ENCODE measurements around the gene OR5AK2. TPM values are rescaled to one million over a fixed set of nuclear protein-coding genes. Genes with fewer than 3 reads are reported as not detected.

OR5AK2 gene
- total RNA-seq, 8 experiments from 2014 or later = 0.29 to 0.38 TPM; not detected in 6

GRCh38 chr11:57015679-57016078 lies 27.0 kb downstream of the OR5AK2 start:
- Histone ChIP-seq H3K4me1 (replicated peaks in 1 of 2) (no peaks in the 10 kb centered on the region), H3K27ac (no peak overlapping the region), H3K4me3 (no peak overlapping the region)
- no peak for ATAC-seq (replicated peaks in 6 of 8)
- 10 to 100% (median 70%) methylated on average over 1 to 2 of the region's 2 CpGs; no CpG with 5 or more reads in 2 of the 10 experiments for WGBS, 10 experiments
- in situ Hi-C loops (cut with MboI; ENCODE audit: low pct_unique_long_range_greater_than_20kb in 2 of 9, low sequenced_read_pairs in 9 of 9, unreplicated experiment in 9 of 9) = no loop called here

GRCh38 chr11:57031556-57031955 lies 42.8 kb downstream of the OR5AK2 start:
- in situ Hi-C loops (cut with MboI; ENCODE audit: low pct_unique_long_range_greater_than_20kb in 2 of 9, low sequenced_read_pairs in 9 of 9, unreplicated experiment in 9 of 9) = no loop called here
- WGBS, 10 experiments = 0 to 100% (median 65%) methylated on average over 1 to 2 of the region's 2 CpGs; no CpG with 5 or more reads in 1 of the 10 experiments

More at GRCh38 chr11:57031556-57031955, 42.8 kb downstream of the OR5AK2 start:
- Histone ChIP-seq H3K4me3 (no peak overlapping the region), H3K27ac (no peak overlapping the region), H3K4me1 (replicated peaks in 1 of 2) (no peaks in the 10 kb centered on the region)
- ATAC-seq (replicated peaks in 6 of 8) = no peak

Other genes with a start within 250 kb of the OR5AK2 start
- under 1 TPM in 2 of 8 experiments, not detected in 6; 0.05 to 0.21 TPM for gene OR9G4, start 240.2 kb upstream of the OR5AK2 start, total RNA-seq
- 10 to 100 TPM in 1 of 8 experiments, 1 to 10 TPM in 4, under 1 TPM in 3; 0.10 to 12.4 (median 5.7) TPM for gene LRRC55, start 193.0 kb downstream of the OR5AK2 start, total RNA-seq
- gene APLNR, start 248.3 kb downstream of the OR5AK2 start, total RNA-seq = 1 to 10 TPM in 2 of 8 experiments, under 1 TPM in 6; 0.09 to 3.1 (median 0.48) TPM

All from motor neuron (in vitro differentiated cells).